Left ventricle myocardium inferior (tissue), 1 donor: Measurements from ENCODE around the gene PIF1. TPM values are rescaled to one million over a fixed set of nuclear protein-coding genes. Genes with fewer than 3 reads are reported as not detected.

ENCODE experiments used
- DNase-seq: peaks from one replicate; pipeline ENCODE4 v3.0.0-alpha.2; 2020
- H3K27ac ChIP-seq: fragments of 200-600 bp; replicated peaks from 2 replicates; pipeline ENCODE4 v1.8.0; 2021
- H3K27me3 ChIP-seq: fragments of 200-600 bp; 2 replicates; pipeline ENCODE4 v1.8.0; 2021; ENCODE audit warnings: low read depth
- H3K36me3 ChIP-seq: fragments of 200-600 bp; 2 replicates; pipeline ENCODE4 v1.8.0; 2021
- H3K4me1 ChIP-seq: fragments of 200-600 bp; 2 replicates; pipeline ENCODE4 v1.8.0; 2021
- H3K4me3 ChIP-seq: fragments of 200-600 bp; 2 replicates; pipeline ENCODE4 v1.8.0; 2021; ENCODE audit warnings: mild to moderate bottlenecking, moderate library complexity
- H3K9me3 ChIP-seq: fragments of 200-600 bp; replicated peaks from 2 replicates; pipeline ENCODE4 v1.8.0; 2021
- intact Hi-C: fragments of 100-400 bp; cut with micrococcal nuclease; formaldehyde crosslinking; loops from one replicate; pipeline ENCODE4 v1.11.0; 2022
- total RNA-seq: library from RNA; stranded (reverse); fragmentation: NEBNext Ultra II Directional; extraction: Animal tissue kit (Norgen Biotek cat#: 25700); gene quantifications from one replicate; pipeline ENCODE4 v1.2.1, GENCODE V29; 2021
- TF ChIP-seq, protein P1 (sequence below): fragments of 200-600 bp; IDR thresholded peaks from 2 replicates; pipeline ENCODE4 v1.8.0; 2021; ENCODE audit warnings: antibody characterized with exemption, mild to moderate bottlenecking, borderline replicate concordance
- donor health status: DM: no; HTN: yes; CAD: no; lungs with severe emphysema.

Gene PIF1
- total RNA-seq, 1 donor from 2014 or later: 0.41 TPM

- Histone ChIP-seq H3K27me3 (peaks cover 7% of the 10 kb centered on the region), H3K36me3 (no peaks in the 10 kb centered on the region), H3K9me3 (no peaks in the 10 kb centered on the region), H3K4me3 (peak overlapping the region; percentile 80), H3K4me1 (peaks cover 57% of the 10 kb centered on the region), H3K27ac (peak overlapping the region; percentile 90)
- TF ChIP-seq, protein P1, sequence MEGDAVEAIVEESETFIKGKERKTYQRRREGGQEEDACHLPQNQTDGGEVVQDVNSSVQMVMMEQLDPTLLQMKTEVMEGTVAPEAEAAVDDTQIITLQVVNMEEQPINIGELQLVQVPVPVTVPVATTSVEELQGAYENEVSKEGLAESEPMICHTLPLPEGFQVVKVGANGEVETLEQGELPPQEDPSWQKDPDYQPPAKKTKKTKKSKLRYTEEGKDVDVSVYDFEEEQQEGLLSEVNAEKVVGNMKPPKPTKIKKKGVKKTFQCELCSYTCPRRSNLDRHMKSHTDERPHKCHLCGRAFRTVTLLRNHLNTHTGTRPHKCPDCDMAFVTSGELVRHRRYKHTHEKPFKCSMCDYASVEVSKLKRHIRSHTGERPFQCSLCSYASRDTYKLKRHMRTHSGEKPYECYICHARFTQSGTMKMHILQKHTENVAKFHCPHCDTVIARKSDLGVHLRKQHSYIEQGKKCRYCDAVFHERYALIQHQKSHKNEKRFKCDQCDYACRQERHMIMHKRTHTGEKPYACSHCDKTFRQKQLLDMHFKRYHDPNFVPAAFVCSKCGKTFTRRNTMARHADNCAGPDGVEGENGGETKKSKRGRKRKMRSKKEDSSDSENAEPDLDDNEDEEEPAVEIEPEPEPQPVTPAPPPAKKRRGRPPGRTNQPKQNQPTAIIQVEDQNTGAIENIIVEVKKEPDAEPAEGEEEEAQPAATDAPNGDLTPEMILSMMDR: no peak
- intact Hi-C loops: no loop called here
- peak; percentile 28 for DNase-seq
Observed at GRCh38 chr15:64774629-64775493, 50.6 kb downstream of the PIF1 start.

DNA sequence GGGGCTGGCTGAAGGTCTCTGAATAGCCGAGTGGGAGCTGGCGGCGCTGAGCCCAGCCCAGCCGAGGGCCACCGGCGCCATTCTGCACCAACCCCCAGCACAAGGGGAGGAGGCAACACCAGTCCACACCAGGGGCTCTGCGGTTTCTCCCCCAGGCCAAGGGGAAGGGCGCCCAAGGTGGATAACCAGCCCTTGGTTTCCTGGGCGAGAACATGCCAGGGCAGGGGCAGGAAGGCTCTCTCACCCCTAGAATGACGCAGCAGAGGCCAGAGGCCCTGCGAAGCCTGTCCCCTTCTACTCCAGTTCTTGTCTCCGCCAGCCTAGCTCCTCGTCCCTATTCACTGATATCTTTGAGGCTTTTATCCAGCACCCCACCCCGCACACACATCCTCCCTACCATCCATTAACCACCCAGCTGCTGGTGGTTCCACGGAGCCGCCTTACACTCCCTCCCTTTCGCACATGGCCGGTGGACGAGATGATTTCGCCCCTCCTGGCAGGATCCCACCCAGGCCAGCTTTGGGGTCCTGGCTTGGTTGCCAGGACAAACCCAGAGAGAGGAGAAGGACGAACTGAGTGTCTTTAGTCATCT, 51.3 kb downstream of the PIF1 start:
- Histone ChIP-seq H3K27me3 (peaks cover 7% of the 10 kb centered on the region), H3K27ac (peak overlapping the region; percentile 90), H3K4me3 (peak overlapping the region; percentile 80), H3K36me3 (no peaks in the 10 kb centered on the region), H3K4me1 (peaks cover 57% of the 10 kb centered on the region), H3K9me3 (no peaks in the 10 kb centered on the region)
- intact Hi-C loops: no loop called here
- no peak for DNase-seq
- TF ChIP-seq, protein P1: no peak

DNA sequence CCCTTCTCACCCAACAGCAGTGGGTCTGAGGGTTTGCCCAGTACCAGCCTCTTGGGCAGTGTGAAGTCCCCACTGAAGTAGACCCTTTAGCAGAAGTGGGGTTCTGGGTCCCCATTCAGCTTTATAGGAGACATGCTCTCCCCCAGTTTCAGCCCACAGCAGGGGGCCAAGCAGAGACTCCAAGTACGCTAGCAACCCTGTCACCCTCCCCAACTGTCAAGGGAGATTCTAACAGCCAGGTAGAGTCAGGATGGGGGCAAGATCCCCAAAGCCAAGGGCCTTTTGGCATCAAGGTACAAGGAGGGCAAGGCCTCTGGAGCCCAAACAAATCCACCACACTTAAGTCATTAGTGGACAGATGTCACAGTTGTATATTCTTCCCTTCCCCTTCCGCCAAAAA, 51.8 kb downstream of the PIF1 start:
- Histone ChIP-seq H3K36me3 (no peaks in the 10 kb centered on the region), H3K4me3 (peak overlapping the region; percentile 80), H3K9me3 (no peaks in the 10 kb centered on the region), H3K27ac (peak overlapping the region; percentile 90), H3K4me1 (peaks cover 57% of the 10 kb centered on the region), H3K27me3 (peaks cover 7% of the 10 kb centered on the region)
- TF ChIP-seq, protein P1: no peak
- intact Hi-C loops: no loop called here
- DNase-seq: no peak

DNA sequence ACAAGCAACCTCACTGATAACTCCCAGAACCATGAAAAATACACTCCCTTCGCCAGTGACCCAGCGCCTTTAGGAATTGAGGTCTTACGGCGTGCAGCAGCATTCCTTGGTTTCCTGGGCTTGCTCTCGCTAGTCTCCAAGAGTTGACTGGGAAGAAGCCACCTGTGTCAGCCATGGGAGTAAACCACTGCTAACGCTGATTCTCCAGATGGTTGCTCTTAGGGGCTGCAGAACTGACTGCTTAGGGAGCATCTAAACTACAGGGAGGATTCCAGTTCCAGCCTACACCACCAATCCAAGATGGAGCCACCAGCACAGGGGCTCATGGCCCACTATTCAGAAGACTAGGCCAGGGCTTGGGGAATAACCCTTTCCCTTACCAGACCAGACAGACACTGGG, 52.5 kb downstream of the PIF1 start:
- Histone ChIP-seq H3K4me3 (peak overlapping the region; percentile 80), H3K4me1 (peaks cover 58% of the 10 kb centered on the region), H3K27me3 (peaks cover 7% of the 10 kb centered on the region), H3K27ac (peak overlapping the region; percentile 90), H3K36me3 (no peaks in the 10 kb centered on the region), H3K9me3 (no peaks in the 10 kb centered on the region)
- no peak for DNase-seq
- intact Hi-C loops: no loop called here
- TF ChIP-seq, protein P1: no peak

DNA sequence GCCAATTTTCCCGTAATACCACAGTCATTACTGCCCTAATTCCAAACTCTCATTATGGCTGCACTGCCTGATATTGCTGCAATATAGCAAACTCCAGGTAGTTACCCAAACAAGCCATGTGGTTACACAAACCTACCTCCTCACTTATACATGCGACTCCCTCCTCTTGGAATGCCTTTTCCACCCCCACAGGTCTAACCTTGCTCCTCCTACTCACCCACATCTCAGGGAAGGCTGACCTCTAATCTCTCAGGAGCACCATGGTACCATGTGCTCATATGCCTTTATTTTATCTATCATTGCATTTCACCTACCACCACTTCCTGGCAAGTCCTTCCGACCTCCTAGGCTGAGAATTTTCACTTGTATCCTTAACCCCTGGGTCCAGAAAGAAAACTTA, 53.0 kb downstream of the PIF1 start:
- no peaks in the 10 kb centered on the region for H3K9me3 ChIP-seq
- peak overlapping the region; percentile 80 for H3K4me3 ChIP-seq
- peaks cover 63% of the 10 kb centered on the region for H3K4me1 ChIP-seq
- intact Hi-C loops: no loop called here
- H3K36me3 ChIP-seq: no peaks in the 10 kb centered on the region
- TF ChIP-seq, protein P1: no peak
- DNase-seq: no peak
- H3K27me3 ChIP-seq: peaks cover 7% of the 10 kb centered on the region
- H3K27ac ChIP-seq: peak overlapping the region; percentile 90
